Measurements from ENCODE around the gene ANGPTL3.
A peak's percentile ranks its signal among the peaks of the same experiment; 100 is the strongest.
"Not testable (repeated sequence)": the region's sequence is repeated elsewhere in the genome, so short reads cannot be mapped to it uniquely, and the experiment has no call there.

Gene ANGPTL3, protein sequence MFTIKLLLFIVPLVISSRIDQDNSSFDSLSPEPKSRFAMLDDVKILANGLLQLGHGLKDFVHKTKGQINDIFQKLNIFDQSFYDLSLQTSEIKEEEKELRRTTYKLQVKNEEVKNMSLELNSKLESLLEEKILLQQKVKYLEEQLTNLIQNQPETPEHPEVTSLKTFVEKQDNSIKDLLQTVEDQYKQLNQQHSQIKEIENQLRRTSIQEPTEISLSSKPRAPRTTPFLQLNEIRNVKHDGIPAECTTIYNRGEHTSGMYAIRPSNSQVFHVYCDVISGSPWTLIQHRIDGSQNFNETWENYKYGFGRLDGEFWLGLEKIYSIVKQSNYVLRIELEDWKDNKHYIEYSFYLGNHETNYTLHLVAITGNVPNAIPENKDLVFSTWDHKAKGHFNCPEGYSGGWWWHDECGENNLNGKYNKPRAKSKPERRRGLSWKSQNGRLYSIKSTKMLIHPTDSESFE

GRCh38 chr1:62597281-62597680, at the start of gene ANGPTL3:
ANGPTL3 (plus strand) TSS chr1:62597520; CDS start chr1:62597567, 47 bp downstream.
- no peak for DNase-seq

- DNase-seq = no peak
These were observed 36.0 kb upstream of the ANGPTL3 start for GRCh38 chr1:62561306-62561705.

DNA sequence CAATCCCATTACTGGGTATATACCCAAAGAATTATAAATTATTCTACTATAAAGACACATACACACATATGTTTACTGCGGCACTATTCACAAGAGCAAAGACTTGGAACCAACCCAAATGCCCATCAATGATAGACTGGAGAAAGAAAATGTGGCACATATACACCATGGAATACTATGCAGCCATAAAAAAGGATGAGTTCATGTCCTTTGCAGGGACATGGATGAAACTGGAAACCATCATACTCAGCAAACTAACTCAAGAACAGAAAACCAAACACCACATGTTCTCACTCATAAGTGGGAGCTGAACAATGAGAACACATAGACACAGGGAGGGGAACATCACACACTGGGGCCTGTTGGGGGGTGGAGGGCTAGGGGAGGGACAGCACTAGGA, 30.1 kb upstream of the ANGPTL3 start:
- not testable (repeated sequence) for DNase-seq

DNA sequence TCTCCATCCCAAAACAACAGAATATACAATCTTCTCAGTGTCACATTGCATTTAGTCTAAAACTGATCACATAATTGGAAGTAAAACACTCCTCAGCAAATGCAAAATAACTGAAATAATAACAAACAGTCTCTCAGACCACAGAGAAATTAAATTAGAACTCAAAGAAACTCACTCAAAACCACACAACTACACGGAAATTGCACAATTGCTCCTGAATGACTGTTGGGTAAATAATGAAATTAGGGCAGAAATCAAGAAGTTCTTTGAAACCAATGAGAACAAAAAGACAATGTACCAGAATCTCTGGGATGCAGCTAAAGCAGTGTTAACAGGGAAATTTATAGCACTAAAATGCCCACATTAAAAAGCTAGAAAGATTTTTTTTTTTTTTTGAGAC, 29.4 kb upstream of the ANGPTL3 start:
- DNase-seq = not testable (repeated sequence)

GRCh38 chr1:62571517-62571916, 25.8 kb upstream of the ANGPTL3 start:
- not testable (repeated sequence) for DNase-seq

GRCh38 chr1:62572476-62572875, 24.8 kb upstream of the ANGPTL3 start:
- DNase-seq = no peak

DNA sequence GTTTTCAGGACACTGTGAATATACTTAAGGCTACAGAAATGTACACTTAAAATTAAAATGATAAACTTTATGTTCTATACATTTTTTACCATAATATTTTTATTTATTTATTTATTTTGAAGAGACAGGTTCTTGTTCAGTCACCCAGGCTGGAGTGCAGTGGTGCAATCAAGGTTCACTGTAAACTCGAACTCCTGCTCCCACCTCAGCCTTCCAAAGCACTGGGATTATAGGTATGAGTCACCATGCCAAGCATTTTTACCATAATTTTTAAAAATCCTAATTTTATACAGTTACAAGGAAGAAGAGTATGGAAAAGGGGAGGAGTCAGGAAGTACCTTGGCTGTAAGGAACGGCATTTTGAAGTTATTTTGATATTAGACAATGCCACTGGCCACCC, 23.6 kb upstream of the ANGPTL3 start:
- no peak for DNase-seq

DNA sequence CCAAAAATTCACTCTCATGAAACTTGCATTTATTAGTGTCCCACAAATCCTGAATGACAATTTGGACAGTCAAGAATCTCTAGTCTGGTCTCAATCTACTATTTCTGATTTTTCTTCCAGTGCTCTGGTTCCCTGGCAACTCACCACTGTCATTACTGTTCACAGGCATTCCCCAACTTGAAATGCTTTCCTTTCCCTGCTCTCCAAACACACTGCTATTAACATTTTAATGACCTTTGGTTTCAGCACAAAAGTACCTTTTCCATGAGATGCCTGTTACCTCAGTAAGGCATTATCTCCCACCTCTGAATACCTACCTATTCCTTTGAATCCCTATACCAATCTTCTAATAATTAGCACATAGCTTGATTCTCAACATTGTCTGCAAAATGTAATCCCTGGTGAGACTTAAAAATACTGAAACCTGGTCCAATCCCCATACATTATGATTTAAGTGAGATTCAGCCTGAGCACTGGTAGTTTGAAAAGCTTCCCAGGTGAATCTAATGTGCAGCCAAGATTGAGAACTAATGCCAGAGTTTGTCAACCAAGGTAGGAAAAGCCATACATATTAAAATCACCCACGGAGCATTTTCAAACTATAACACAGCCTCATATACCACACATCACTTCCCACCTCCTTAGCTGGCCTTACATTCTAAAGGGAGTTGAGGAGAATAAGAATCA, 11.7 kb upstream of the ANGPTL3 start:
- no peak for DNase-seq

- DNase-seq = no peak
These were observed 9.3 kb upstream of the ANGPTL3 start for GRCh38 chr1:62588000-62588399.

GRCh38 chr1:62589321-62589720, 8.0 kb upstream of the ANGPTL3 start:
- no peak for DNase-seq

DNA sequence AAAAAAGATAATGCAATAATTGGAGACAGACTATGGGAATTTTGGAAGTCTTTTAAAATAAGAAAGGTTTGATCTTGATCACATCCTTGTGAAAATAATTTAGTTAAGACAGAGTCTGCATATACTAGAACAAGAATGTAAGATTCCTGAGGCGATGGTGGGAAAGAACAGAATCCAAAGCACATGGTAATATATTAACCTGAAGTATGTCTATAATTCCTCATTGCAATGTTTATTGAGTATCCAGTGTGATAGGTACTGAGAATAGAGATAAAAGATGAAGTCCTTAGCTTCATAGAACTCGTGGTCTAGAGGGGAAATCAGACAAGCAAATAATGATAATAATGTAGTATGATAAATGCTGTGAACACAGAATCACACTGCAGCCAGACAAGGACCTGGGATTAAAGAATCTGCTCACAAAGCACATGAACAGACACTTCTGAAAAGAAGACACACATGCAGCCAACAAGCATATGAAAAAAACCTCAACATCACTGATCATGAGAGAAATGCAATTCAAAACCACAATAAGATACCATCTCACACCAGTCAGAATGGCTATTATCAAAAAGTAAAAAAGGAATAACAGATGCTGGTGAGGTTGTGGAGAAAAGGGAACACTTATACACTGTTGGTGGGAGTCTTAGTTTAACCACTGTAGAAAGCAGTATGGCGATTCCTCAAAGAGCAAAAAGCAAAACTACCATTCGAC, 6.9 kb upstream of the ANGPTL3 start:
- no peak for DNase-seq

DNA sequence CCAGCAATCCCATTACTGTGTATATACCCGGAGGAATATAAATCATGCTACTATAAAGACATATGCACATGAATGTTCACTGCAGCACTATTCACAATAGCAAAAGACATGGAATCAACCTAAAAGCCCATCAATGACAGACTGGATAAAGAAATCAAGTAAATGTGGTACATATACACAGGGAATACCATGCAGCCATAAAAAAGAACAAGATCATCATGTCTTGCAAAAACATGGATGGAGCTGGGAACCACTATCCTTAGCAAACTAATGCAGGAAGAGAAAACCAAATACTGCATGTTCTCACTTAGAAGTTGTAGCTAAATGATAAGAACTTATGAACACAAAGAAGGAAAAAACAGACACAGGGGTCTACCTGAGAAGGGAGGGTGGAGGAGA, 6.4 kb upstream of the ANGPTL3 start:
- DNase-seq = no peak

DNA sequence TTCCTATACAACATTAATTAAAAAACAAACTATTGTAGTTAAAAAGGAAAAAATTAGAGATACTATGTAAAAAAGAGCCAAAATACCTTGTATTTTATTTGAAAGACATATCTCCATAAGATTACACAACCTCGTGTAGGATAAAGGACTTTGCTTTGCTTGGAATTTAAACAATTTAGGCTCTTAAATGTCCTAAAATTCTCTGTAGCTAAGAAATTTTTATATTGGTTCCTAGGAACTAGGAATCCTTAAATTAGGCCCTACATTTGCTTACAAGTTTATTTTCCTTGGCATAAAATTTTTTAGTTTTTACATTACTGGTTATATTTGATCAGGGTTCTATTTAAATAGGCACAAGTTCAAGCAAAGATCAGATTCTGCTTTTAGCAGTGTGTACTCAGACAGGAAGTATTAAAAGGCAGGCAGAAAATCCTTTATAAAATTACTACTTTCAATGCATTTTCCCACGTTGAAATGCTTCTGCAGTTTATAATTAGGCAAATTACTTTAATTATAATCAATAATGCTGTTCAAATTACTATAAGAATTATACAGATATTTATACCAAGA, 3.4 kb upstream of the ANGPTL3 start:
- no peak for DNase-seq

GRCh38 chr1:62595647-62596046, 1.7 kb upstream of the ANGPTL3 start:
- no peak for DNase-seq

- no peak for DNase-seq
These were observed 1.7 kb downstream of the ANGPTL3 start for GRCh38 chr1:62599044-62599443.

GRCh38 chr1:62601457-62601856, 4.1 kb downstream of the ANGPTL3 start:
- no peak for DNase-seq

- no peak for DNase-seq
These were observed 11.6 kb downstream of the ANGPTL3 start for GRCh38 chr1:62608905-62609304.

GRCh38 chr1:62610588-62610987, 13.3 kb downstream of the ANGPTL3 start:
- not testable (repeated sequence) for DNase-seq

DNA sequence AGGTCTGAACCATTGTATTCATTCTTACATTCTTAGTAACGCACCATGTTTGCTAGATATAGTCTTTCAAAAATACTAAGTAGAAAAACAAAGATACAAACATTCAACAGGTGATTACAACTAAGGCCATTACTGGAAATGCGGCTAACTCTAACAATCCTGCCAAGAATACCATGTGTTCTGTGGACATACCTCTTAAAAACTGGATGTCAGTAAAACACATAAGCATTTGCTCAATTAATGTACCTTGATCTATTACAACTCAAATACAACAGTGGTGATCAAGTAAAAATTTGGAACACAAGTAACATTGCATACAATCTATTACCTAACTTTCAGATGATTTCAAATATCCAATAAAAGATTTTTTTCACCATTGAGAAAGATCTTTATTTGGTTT, 15.4 kb downstream of the ANGPTL3 start:
- DNase-seq = no peak

DNA sequence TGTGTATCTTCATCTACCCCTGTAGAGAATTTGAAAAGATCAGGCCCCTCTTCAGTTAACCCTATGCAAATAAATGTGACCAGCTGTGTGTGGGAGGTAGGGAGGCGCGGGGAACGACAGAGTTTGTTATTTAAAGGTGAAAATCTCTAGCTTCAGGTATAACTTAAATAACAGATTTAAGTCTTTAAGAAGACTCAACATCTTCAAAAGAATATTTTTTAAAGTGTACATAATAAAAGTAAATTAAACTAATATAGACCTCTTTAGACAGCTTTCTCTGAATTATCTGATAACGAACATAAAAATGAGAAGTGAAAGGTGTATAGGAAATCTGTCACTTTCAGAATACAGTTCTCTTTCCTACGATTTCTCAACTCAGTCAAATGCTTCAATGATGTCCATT, 16.0 kb downstream of the ANGPTL3 start:
- DNase-seq = no peak

GRCh38 chr1:62613890-62614289, 16.6 kb downstream of the ANGPTL3 start:
- DNase-seq = no peak

GRCh38 chr1:62621907-62622306, 24.6 kb downstream of the ANGPTL3 start:
- peak; percentile 16 to 17 for DNase-seq

DNA sequence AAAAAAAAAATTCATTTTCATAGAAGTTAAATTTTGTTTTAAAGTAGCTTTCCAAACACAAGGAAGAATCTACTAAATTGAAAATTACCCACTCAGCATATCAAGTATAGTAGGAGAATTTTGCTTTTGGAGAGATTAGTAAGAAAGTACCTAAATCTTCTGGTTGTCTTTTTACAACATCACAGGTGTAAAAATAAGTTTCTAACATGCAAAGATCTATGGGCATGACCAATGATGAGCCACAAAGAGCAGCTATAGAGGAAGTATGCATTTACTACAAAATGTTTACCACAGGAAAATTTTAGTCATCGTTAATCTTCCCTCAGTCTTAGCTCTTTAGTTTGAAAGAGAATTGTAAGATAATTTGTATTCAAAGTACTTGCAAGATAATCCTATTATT, 28.1 kb downstream of the ANGPTL3 start:
- no peak for DNase-seq

Measured in SHP77 (cell line).